Right lung (tissue), 5 donors: ENCODE results near the gene CCDC196. TPM values are rescaled to one million over a fixed set of nuclear protein-coding genes. Genes with fewer than 3 reads are reported as not detected.
"Not testable (repeated sequence)": the region's sequence is repeated elsewhere in the genome, so short reads cannot be mapped to it uniquely, and the experiment has no call there.

Experiments
- DNase-seq, 2 donors: peaks; one replicate each; pipeline ENCODE4 v3.0.0-alpha.2; 2013
- polyA plus RNA-seq, 5 donors: library from polyadenylated mRNA; unstranded; fragments of 120-200 nt; gene quantifications; one replicate each; pipeline versions ENCODE4 v1.2.1 to v1.2.3, GENCODE V29; 2013; ENCODE audit warnings: inconsistent platforms in 1 of 5, low replicate concordance in 1 of 5; ENCODE audit not compliant: insufficient read length in 5 of 5, insufficient read depth in 1 of 5

Gene CCDC196
- polyA plus RNA-seq, 5 donors, result 0.12 to 0.25 TPM; not detected in 3

- DNase-seq, result peak; percentile 29 to 50
These were observed 9.3 kb downstream of the CCDC196 start for GRCh38 chr14:66495218-66496098.

- DNase-seq, result no peak
These were observed 10.1 kb downstream of the CCDC196 start for GRCh38 chr14:66496188-66496807.

GRCh38 chr14:66496911-66497310, 10.7 kb downstream of the CCDC196 start:
- DNase-seq, result no peak

- no peak for DNase-seq
These were observed 12.1 kb downstream of the CCDC196 start for GRCh38 chr14:66498311-66498710.

- no peak for DNase-seq
These were observed 15.4 kb downstream of the CCDC196 start for GRCh38 chr14:66501592-66501991.

- not testable (repeated sequence) for DNase-seq
These were observed 16.7 kb downstream of the CCDC196 start for GRCh38 chr14:66502836-66503235.

- no peak for DNase-seq
These were observed 17.4 kb downstream of the CCDC196 start for GRCh38 chr14:66503532-66503931.

GRCh38 chr14:66507181-66507721, 21.1 kb downstream of the CCDC196 start:
- DNase-seq, result no peak

GRCh38 chr14:66507722-66508546, 21.8 kb downstream of the CCDC196 start, which contains the start of gene GPHN:
Gene GPHN, plus strand, starts transcription at chr14:66508147.
- peak; percentile 96 for DNase-seq

- no peak for DNase-seq
These were observed 22.3 kb downstream of the CCDC196 start for GRCh38 chr14:66508547-66508845.

GRCh38 chr14:66508846-66509621, 22.9 kb downstream of the CCDC196 start:
- peak; percentile 24 to 28 for DNase-seq

GRCh38 chr14:66509874-66510273, 23.7 kb downstream of the CCDC196 start:
- DNase-seq, result no peak

GRCh38 chr14:66511849-66512248, 25.7 kb downstream of the CCDC196 start:
- no peak for DNase-seq

GRCh38 chr14:66514213-66514612, 28.0 kb downstream of the CCDC196 start:
- no peak for DNase-seq

- no peak for DNase-seq
These were observed 44.4 kb downstream of the CCDC196 start for GRCh38 chr14:66530526-66530925.

GRCh38 chr14:66539034-66539433, 52.9 kb downstream of the CCDC196 start:
- no peak for DNase-seq

- DNase-seq, result no peak
These were observed 53.9 kb downstream of the CCDC196 start for GRCh38 chr14:66540038-66540437.

- DNase-seq, result no peak
These were observed 55.5 kb downstream of the CCDC196 start for GRCh38 chr14:66541627-66542026.

GRCh38 chr14:66543996-66544395, 57.8 kb downstream of the CCDC196 start:
- DNase-seq, result no peak

GRCh38 chr14:66545191-66545590, 59.0 kb downstream of the CCDC196 start:
- DNase-seq, result not testable (repeated sequence)

- DNase-seq, result not testable (repeated sequence)
These were observed 59.6 kb downstream of the CCDC196 start for GRCh38 chr14:66545751-66546150.
